Natural killer cell treated with Interleukin-12 subunit alpha and Interleukin-12 subunit beta and Interleukin-15 and Interleukin-18, amount 100 ng/mL, for 72 hours (primary cell): Measurements from ENCODE around the gene RDH14. TPM values are rescaled to one million over a fixed set of nuclear protein-coding genes. Genes with fewer than 3 reads are reported as not detected.

Experiments
- ATAC-seq, 2 donors: fragments of 150-1000 bp; cut with Tn5 transposase in 1 of 2; sonication (Bioruptor Pico), chemical (Tn5 transposase) in 1 of 2; 2 replicates each; pipeline ENCODE4 v1.10.0; 2021
- DNase-seq: peaks from one replicate; pipeline ENCODE4 v3.0.0; 2022; ENCODE audit warnings: low spot score
- H3K27ac Mint-ChIP-seq, 2 donors: 1 replicate in 1 of 2; 2 replicates in 1 of 2; pipeline ENCODE4 v1.8.0; 2022; ENCODE audit warnings: mixed read lengths in 2 of 2, mild to moderate bottlenecking in 1 of 2, moderate library complexity in 1 of 2
- H3K27me3 Mint-ChIP-seq, 2 donors: 1 replicate in 1 of 2; 2 replicates in 1 of 2; pipeline ENCODE4 v1.8.0; 2022; ENCODE audit warnings: mixed read lengths in 2 of 2
- H3K36me3 Mint-ChIP-seq: one replicate; pipeline ENCODE4 v1.8.0; 2022; ENCODE audit warnings: mixed read lengths
- H3K4me1 Mint-ChIP-seq, 2 donors: 1 replicate in 1 of 2; 2 replicates in 1 of 2; pipeline ENCODE4 v1.8.0; 2022; ENCODE audit warnings: low read depth in 2 of 2, mixed read lengths in 2 of 2, mild to moderate bottlenecking in 1 of 2
- H3K4me3 Mint-ChIP-seq: one replicate; pipeline ENCODE4 v1.8.0; 2022; ENCODE audit warnings: mixed read lengths
- H3K9me3 Mint-ChIP-seq: 2 replicates; pipeline ENCODE4 v1.8.0; 2022; ENCODE audit warnings: mixed read lengths
- total RNA-seq, 2 donors: library from RNA; stranded (reverse); gene quantifications; one replicate each; pipeline ENCODE4 v1.2.3, GENCODE V29; 2022

The RDH14 gene
- 10 to 100 TPM; 10.2 to 14.7 TPM for total RNA-seq

GRCh38 chr2:18560031-18560796, at the start of gene RDH14:
TSS of gene RDH14 (minus strand) at chr2:18560653. CDS start at chr2:18560572, 81 bp downstream.
- peaks cover 6% of the 10 kb centered on the region for H3K36me3 Mint-ChIP-seq
- peak within 1 kb of the TSS; percentile 84 to 94 for H3K27ac Mint-ChIP-seq
- peaks cover 18 to 19% of the 10 kb centered on the region in 2 donors for H3K4me1 Mint-ChIP-seq
- H3K9me3 Mint-ChIP-seq, result no peaks in the 10 kb centered on the region
- H3K27me3 Mint-ChIP-seq, result no peaks in the 10 kb centered on the region
- ATAC-seq, result peak; percentile 96 to 97
- H3K4me3 Mint-ChIP-seq, result peak within 1 kb of the TSS; percentile 90
- peak; percentile 92 for DNase-seq

- DNase-seq (no peak), ATAC-seq (no peak)
- Mint-ChIP-seq H3K27ac (no peak overlapping the region), H3K36me3 (no peaks in the 10 kb centered on the region), H3K9me3 (no peaks in the 10 kb centered on the region), H3K4me1 (peaks cover 2 to 7% of the 10 kb centered on the region in 2 donors), H3K4me3 (no peak overlapping the region), H3K27me3 (no peaks in the 10 kb centered on the region)
Observed at GRCh38 chr2:18610090-18610489, 49.6 kb upstream of the RDH14 start.

GRCh38 chr2:18605115-18605514, 44.7 kb upstream of the RDH14 start:
- Mint-ChIP-seq H3K27me3 (no peaks in the 10 kb centered on the region), H3K4me3 (peak overlapping the region; percentile 13), H3K4me1 (peaks cover 2 to 8% of the 10 kb centered on the region in 2 donors), H3K9me3 (no peaks in the 10 kb centered on the region), H3K36me3 (no peaks in the 10 kb centered on the region), H3K27ac (no peak overlapping the region)
- DNase-seq (no peak), ATAC-seq (peak; percentile 68 to 98)

GRCh38 chr2:18604531-18604885, 44.1 kb upstream of the RDH14 start:
- H3K27me3 Mint-ChIP-seq, result no peaks in the 10 kb centered on the region
- DNase-seq (no peak), ATAC-seq (no peak)
- no peaks in the 10 kb centered on the region for H3K9me3 Mint-ChIP-seq
- no peak overlapping the region for H3K27ac Mint-ChIP-seq
- peaks cover 2 to 8% of the 10 kb centered on the region in 2 donors for H3K4me1 Mint-ChIP-seq
- no peaks in the 10 kb centered on the region for H3K36me3 Mint-ChIP-seq
- H3K4me3 Mint-ChIP-seq, result no peak overlapping the region

- no peaks in the 10 kb centered on the region for H3K36me3 Mint-ChIP-seq
- H3K4me1 Mint-ChIP-seq, result peaks cover 2 to 8% of the 10 kb centered on the region in 2 donors
- no peak overlapping the region for H3K4me3 Mint-ChIP-seq
- no peaks in the 10 kb centered on the region for H3K9me3 Mint-ChIP-seq
- H3K27ac Mint-ChIP-seq, result no peak overlapping the region
- no peaks in the 10 kb centered on the region for H3K27me3 Mint-ChIP-seq
- ATAC-seq, result no peak
- no peak for DNase-seq
Observed at GRCh38 chr2:18603854-18604530, 43.5 kb upstream of the RDH14 start.

- H3K9me3 Mint-ChIP-seq, result no peaks in the 10 kb centered on the region
- no peaks in the 10 kb centered on the region for H3K36me3 Mint-ChIP-seq
- no peak for DNase-seq
- H3K4me1 Mint-ChIP-seq, result peaks cover 2 to 8% of the 10 kb centered on the region in 2 donors
- H3K27me3 Mint-ChIP-seq, result no peaks in the 10 kb centered on the region
- no peak for ATAC-seq
- no peak overlapping the region for H3K27ac Mint-ChIP-seq
- no peak overlapping the region for H3K4me3 Mint-ChIP-seq
Observed at GRCh38 chr2:18602298-18602697, 41.8 kb upstream of the RDH14 start.

- Mint-ChIP-seq H3K9me3 (no peaks in the 10 kb centered on the region), H3K27me3 (no peaks in the 10 kb centered on the region), H3K4me1 (peaks cover 2 to 3% of the 10 kb centered on the region in 2 donors), H3K36me3 (no peaks in the 10 kb centered on the region), H3K27ac (no peak overlapping the region), H3K4me3 (no peak overlapping the region)
- ATAC-seq (no peak), DNase-seq (no peak)
Observed at GRCh38 chr2:18600255-18600613, 39.8 kb upstream of the RDH14 start.

GRCh38 chr2:18599509-18600254, 39.2 kb upstream of the RDH14 start:
- H3K9me3 Mint-ChIP-seq, result no peaks in the 10 kb centered on the region

GRCh38 chr2:18598848-18599484, 38.5 kb upstream of the RDH14 start:
- no peak for DNase-seq
- no peak for ATAC-seq
- no peaks in the 10 kb centered on the region for H3K36me3 Mint-ChIP-seq
- no peaks in the 10 kb centered on the region for H3K9me3 Mint-ChIP-seq
- no peak overlapping the region for H3K27ac Mint-ChIP-seq
- no peak overlapping the region for H3K4me3 Mint-ChIP-seq
- peaks cover 0 to 2% of the 10 kb centered on the region in 2 donors for H3K4me1 Mint-ChIP-seq
- H3K27me3 Mint-ChIP-seq, result no peaks in the 10 kb centered on the region

More at GRCh38 chr2:18599509-18600254, 39.2 kb upstream of the RDH14 start:
- ATAC-seq (no peak), DNase-seq (no peak)
- no peaks in the 10 kb centered on the region for H3K27me3 Mint-ChIP-seq
- no peak overlapping the region for H3K4me3 Mint-ChIP-seq
- no peak overlapping the region for H3K27ac Mint-ChIP-seq
- no peaks in the 10 kb centered on the region for H3K36me3 Mint-ChIP-seq
- H3K4me1 Mint-ChIP-seq, result peaks cover 0 to 2% of the 10 kb centered on the region in 2 donors

- DNase-seq, result no peak
- H3K4me3 Mint-ChIP-seq, result no peak overlapping the region
- no peak for ATAC-seq
- H3K27me3 Mint-ChIP-seq, result no peaks in the 10 kb centered on the region
- H3K9me3 Mint-ChIP-seq, result no peaks in the 10 kb centered on the region
- peaks cover 0 to 2% of the 10 kb centered on the region in 2 donors for H3K4me1 Mint-ChIP-seq
- H3K27ac Mint-ChIP-seq, result no peak overlapping the region
- peaks cover 4% of the 10 kb centered on the region for H3K36me3 Mint-ChIP-seq
Observed at GRCh38 chr2:18597618-18598017, 37.2 kb upstream of the RDH14 start.

GRCh38 chr2:18596993-18597392, 36.5 kb upstream of the RDH14 start:
- no peak for ATAC-seq
- peaks cover 4% of the 10 kb centered on the region for H3K36me3 Mint-ChIP-seq
- H3K9me3 Mint-ChIP-seq, result no peaks in the 10 kb centered on the region
- H3K4me1 Mint-ChIP-seq, result peaks cover 0 to 2% of the 10 kb centered on the region in 2 donors
- DNase-seq, result no peak
- no peak overlapping the region for H3K27ac Mint-ChIP-seq
- H3K4me3 Mint-ChIP-seq, result no peak overlapping the region
- no peaks in the 10 kb centered on the region for H3K27me3 Mint-ChIP-seq

- Mint-ChIP-seq H3K9me3 (no peaks in the 10 kb centered on the region), H3K4me3 (no peak overlapping the region), H3K36me3 (peaks cover 4% of the 10 kb centered on the region), H3K27me3 (no peaks in the 10 kb centered on the region), H3K4me1 (peaks cover 0 to 2% of the 10 kb centered on the region in 2 donors), H3K27ac (no peak overlapping the region)
- DNase-seq (no peak), ATAC-seq (no peak)
Observed at GRCh38 chr2:18593496-18593895, 33.0 kb upstream of the RDH14 start.

GRCh38 chr2:18592372-18592771, 31.9 kb upstream of the RDH14 start:
- ATAC-seq (no peak), DNase-seq (no peak)
- Mint-ChIP-seq H3K4me1 (peaks cover 0 to 2% of the 10 kb centered on the region in 2 donors), H3K9me3 (no peaks in the 10 kb centered on the region), H3K36me3 (peaks cover 4% of the 10 kb centered on the region), H3K27ac (no peak overlapping the region), H3K4me3 (no peak overlapping the region), H3K27me3 (no peaks in the 10 kb centered on the region)
